SU-DHL-6 (cell line): ENCODE data around the gene SPIN2A.
"Not testable (repeated sequence)": the region's sequence is repeated elsewhere in the genome, so short reads cannot be mapped to it uniquely, and the experiment has no call there.

Experiments used
- H2AFZ ChIP-seq: fragments of 200-600 bp; sonication (generic); 2 replicates; pipeline ENCODE4 v1.6.1; 2014; ENCODE audit warnings: low read depth, mild to moderate bottlenecking, moderate library complexity, mixed read lengths, antibody characterized with exemption, low read length; ENCODE audit not compliant: severe bottlenecking
- H3F3A ChIP-seq: fragments of 200-600 bp; shearing (Covaris generic); 2 replicates; pipeline ENCODE4 v1.6.0; 2016; ENCODE audit warnings: antibody characterized with exemption, mild to moderate bottlenecking; ENCODE audit not compliant: insufficient read depth
- H3K27ac ChIP-seq: fragments of 200-600 bp; sonication (generic); 2 replicates; pipeline ENCODE4 v1.5.1; 2016; ENCODE audit warnings: low read depth, mild to moderate bottlenecking, low read length, moderate library complexity, mixed read lengths
- H3K27me3 ChIP-seq: fragments of 200-600 bp; sonication (generic), shearing (Covaris generic); 2 replicates; pipeline ENCODE4 v1.6.0; 2014; ENCODE audit warnings: mild to moderate bottlenecking, low read length
- H3K36me3 ChIP-seq: fragments of 200-600 bp; sonication (generic); 2 replicates; pipeline ENCODE4 v1.6.1; 2014; ENCODE audit warnings: mild to moderate bottlenecking, low read length, mixed read lengths
- H3K4me2 ChIP-seq: fragments of 300-600, 200-600 bp; shearing (Covaris generic), sonication (generic); 2 replicates; pipeline ENCODE4 v1.6.0; 2014; ENCODE audit warnings: low read length, low read depth, mild to moderate bottlenecking; ENCODE audit not compliant: poor library complexity, severe bottlenecking
- H3K4me3 ChIP-seq: fragments of 200-600 bp; sonication (generic); 2 replicates; pipeline ENCODE4 v1.5.1; 2014; ENCODE audit warnings: antibody characterized with exemption, low read length, mild to moderate bottlenecking, mixed read lengths; ENCODE audit not compliant: insufficient read depth, poor library complexity, severe bottlenecking
- H3K79me2 ChIP-seq: fragments of 200-600 bp; sonication (generic); 2 replicates; pipeline ENCODE4 v1.6.1; 2014; ENCODE audit warnings: mild to moderate bottlenecking, low read length, moderate library complexity; ENCODE audit not compliant: insufficient read depth
- H3K9ac ChIP-seq: fragments of 200-600 bp; sonication (generic); 2 replicates; pipeline ENCODE4 v1.7.0; 2014; ENCODE audit warnings: mild to moderate bottlenecking, low read length
- H3K9me2 ChIP-seq: fragments of 200-600 bp; sonication (generic); replicated peaks from 2 replicates; pipeline ENCODE4 v1.6.1; 2014; ENCODE audit warnings: low read length; ENCODE audit not compliant: insufficient read depth
- H3K9me3 ChIP-seq: fragments of 200-600 bp; sonication (generic); 2 replicates; pipeline ENCODE4 v1.6.1; 2014; ENCODE audit warnings: low read length, mixed read lengths; ENCODE audit not compliant: insufficient read depth
- H4K20me1 ChIP-seq: fragments of 200-600 bp; sonication (generic); 2 replicates; pipeline ENCODE4 v1.6.1; 2014; ENCODE audit warnings: low read depth, mild to moderate bottlenecking, antibody characterized with exemption, low read length, moderate library complexity, mixed read lengths
- CTCF ChIP-seq: fragments of 200-600 bp; sonication (generic); IDR thresholded peaks from one replicate; pipeline ENCODE4 v1.5.1; 2017; ENCODE audit warnings: antibody characterized with exemption, mild to moderate bottlenecking, low read length, moderate library complexity; ENCODE audit not compliant: insufficient read depth, poor library complexity, severe bottlenecking
- EZH2phosphoT487 ChIP-seq: fragments of 200-600 bp; sonication (generic), shearing (Covaris generic); conservative IDR thresholded peaks from 2 replicates; pipeline ENCODE4 v1.6.1; 2018; ENCODE audit warnings: mild to moderate bottlenecking, antibody characterized with exemption, low read length, moderate library complexity, mixed read lengths

SPIN2A gene

GRCh38 chrX:57133706-57134105 lies 3.5 kb downstream of the SPIN2A start:
- Histone ChIP-seq H3K4me2 (no peak overlapping the region), H2AFZ (no peak overlapping the region), H4K20me1 (no peaks in the 10 kb centered on the region), H3K36me3 (no peaks in the 10 kb centered on the region), H3K27ac (no peak overlapping the region), H3K9ac (no peak overlapping the region), H3K9me2 (no peaks in the 10 kb centered on the region), H3F3A (no peaks in the 10 kb centered on the region), H3K27me3 (no peaks in the 10 kb centered on the region), H3K79me2 (no peaks in the 10 kb centered on the region), H3K4me3 (no peak overlapping the region), H3K9me3 (no peaks in the 10 kb centered on the region)
- TF ChIP-seq EZH2phosphoT487: no peak

GRCh38 chrX:57133284-57133683 lies 3.9 kb downstream of the SPIN2A start:
- H3K9me3 ChIP-seq, H3K27me3 ChIP-seq, H3K9me2 ChIP-seq, H3K9ac ChIP-seq, H3K4me3 ChIP-seq, H4K20me1 ChIP-seq, H3K4me2 ChIP-seq, H3K27ac ChIP-seq, H3F3A ChIP-seq, H2AFZ ChIP-seq, H3K79me2 ChIP-seq, H3K36me3 ChIP-seq: not testable (repeated sequence)

DNA sequence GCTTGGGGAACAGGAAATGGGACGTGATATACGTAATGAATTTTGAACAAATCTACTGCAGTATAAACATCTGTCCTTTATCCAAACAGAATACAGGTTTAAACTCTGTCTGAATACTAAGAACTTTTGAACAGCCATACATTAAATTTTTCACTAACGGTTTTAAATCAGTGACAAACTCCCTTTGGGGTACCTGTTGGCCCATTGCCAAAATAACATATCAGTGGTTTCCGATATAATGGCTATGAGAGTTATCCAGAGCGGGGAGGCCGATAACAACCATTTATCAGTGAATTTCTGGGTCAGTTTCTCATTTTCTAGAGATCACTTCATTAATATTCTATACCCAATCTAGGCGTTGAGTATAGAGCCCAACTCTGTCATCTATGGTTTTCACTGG lies 5.2 kb downstream of the SPIN2A start:
- H3K4me2 ChIP-seq: no peak overlapping the region
- no peak for TF ChIP-seq EZH2phosphoT487
- TF ChIP-seq CTCF: no peak
- H3K27ac ChIP-seq: no peak overlapping the region
- H3K9me2 ChIP-seq: no peaks in the 10 kb centered on the region
- no peaks in the 10 kb centered on the region for H3K79me2 ChIP-seq
- H2AFZ ChIP-seq: no peak overlapping the region
- H3K27me3 ChIP-seq: no peaks in the 10 kb centered on the region
- no peak overlapping the region for H3K9ac ChIP-seq
- H3K36me3 ChIP-seq: no peaks in the 10 kb centered on the region
- no peaks in the 10 kb centered on the region for H3F3A ChIP-seq
- no peaks in the 10 kb centered on the region for H3K9me3 ChIP-seq
- H3K4me3 ChIP-seq: no peak overlapping the region
- H4K20me1 ChIP-seq: no peaks in the 10 kb centered on the region

DNA sequence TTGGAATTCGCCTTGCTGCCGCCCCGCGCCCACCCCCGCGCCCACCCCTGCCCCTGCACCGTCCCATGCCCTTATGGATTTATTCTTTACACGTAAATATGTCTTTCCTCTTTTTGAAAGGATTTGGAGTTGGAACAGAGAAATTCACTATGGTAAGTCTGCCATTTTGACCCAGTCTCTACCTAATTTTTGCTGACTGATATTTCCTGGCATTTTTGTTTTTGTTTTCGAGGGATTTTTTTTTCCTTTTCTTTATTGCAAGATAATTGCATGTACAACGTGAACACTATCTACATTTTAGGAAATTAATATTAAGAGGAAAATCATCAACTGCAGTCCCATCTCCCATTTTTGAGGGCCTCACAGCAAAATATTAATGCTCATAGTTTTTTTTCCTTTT lies 15.4 kb downstream of the SPIN2A start:
- TF ChIP-seq EZH2phosphoT487: no peak
- TF ChIP-seq CTCF: no peak
- no peaks in the 10 kb centered on the region for H4K20me1 ChIP-seq
- no peak overlapping the region for H2AFZ ChIP-seq
- no peaks in the 10 kb centered on the region for H3F3A ChIP-seq
- no peaks in the 10 kb centered on the region for H3K27me3 ChIP-seq
- no peak overlapping the region for H3K27ac ChIP-seq
- peak overlapping the region; percentile 64 for H3K9ac ChIP-seq
- H3K4me2 ChIP-seq: peak overlapping the region; percentile 70
- peak overlapping the region; percentile 56 for H3K4me3 ChIP-seq
- no peaks in the 10 kb centered on the region for H3K36me3 ChIP-seq
- no peaks in the 10 kb centered on the region for H3K79me2 ChIP-seq
- H3K9me3 ChIP-seq: no peaks in the 10 kb centered on the region
- no peaks in the 10 kb centered on the region for H3K9me2 ChIP-seq
